Gastrocnemius medialis (tissue), 4 donors: ENCODE results near the gene SUPT3H. TPM values are rescaled to one million over a fixed set of nuclear protein-coding genes. Genes with fewer than 3 reads are reported as not detected.

Source experiments
- ATAC-seq, 2 donors: fragments of 150-250 bp; one replicate each; pipeline ENCODE4 v1.9.1; 2016
- DNase-seq, 2 donors: peaks; one replicate each; pipeline ENCODE4 v3.0.0-alpha.2; 2019
- H3K27ac ChIP-seq, 4 donors: fragments of 200-600 bp; sonication (generic); 1 replicate in 1 of 4; 2 replicates in 3 of 4; pipeline ENCODE4 v1.5.1; 2016 to 2018; ENCODE audit warnings: mild to moderate bottlenecking in 2 of 4, moderate library complexity in 1 of 4
- H3K27me3 ChIP-seq, 3 donors: fragments of 200-600 bp; sonication (generic) in 2 of 3; 1 replicate in 1 of 3; 2 replicates in 2 of 3; pipeline versions ENCODE4 v1.5.1 to v1.6.0; 2016 to 2019; ENCODE audit warnings: mild to moderate bottlenecking in 1 of 3, moderate library complexity in 1 of 3
- H3K36me3 ChIP-seq, 2 donors: fragments of 200-600 bp; sonication (generic) in 1 of 2; one replicate each; pipeline ENCODE4 v1.5.1; 2017 to 2018
- H3K4me1 ChIP-seq, 2 donors: fragments of 200-600 bp; sonication (generic) in 1 of 2; one replicate each; pipeline ENCODE4 v1.5.1; 2016 to 2017; ENCODE audit warnings: mild to moderate bottlenecking in 2 of 2
- H3K4me3 ChIP-seq, 4 donors: fragments of 200-600 bp; sonication (generic) in 3 of 4; 1 replicate in 1 of 4; 2 replicates in 3 of 4; pipeline ENCODE4 v1.5.1; 2016 to 2019; ENCODE audit warnings: mild to moderate bottlenecking in 2 of 4
- H3K9me3 ChIP-seq, 3 donors: fragments of 200-600 bp; sonication (generic) in 2 of 3; 1 replicate in 1 of 3; 2 replicates in 2 of 3; pipeline ENCODE4 v1.5.1; 2016 to 2019
- POLR2A ChIP-seq, 2 donors: fragments of 450-650 bp; IDR thresholded peaks; one replicate each; pipeline ENCODE4 v1.6.1; 2017; ENCODE audit warnings: antibody characterized with exemption in 2 of 2, mild to moderate bottlenecking in 2 of 2, moderate library complexity in 2 of 2
- in situ Hi-C, 4 donors: fragments of 200-750 bp; cut with MboI; loops; one replicate each; pipeline versions ENCODE4 v1.15.0 to v1.8.0; 2017; ENCODE audit warnings: low sequenced_read_pairs in 4 of 4
- intact Hi-C: fragments of 100-400 bp; cut with DNase I; formaldehyde crosslinking; loops from one replicate; pipeline ENCODE4 v1.15.1; 2023; ENCODE audit warnings: low total_unique reads
- total RNA-seq, 4 donors: library from RNA; depleted of rRNA; stranded (reverse); fragments of >200 nt; gene quantifications; one replicate each; pipeline versions ENCODE4 v1.1.0 to v1.2.3, GENCODE V29; 2016
- TF ChIP-seq, protein P1 (sequence below), 5 experiments: fragments of 450-650 bp in 3 of 5; fragments of 200-600 bp in 2 of 5; sonication (generic) in 2 of 5; IDR thresholded peaks in 4 of 5; conservative IDR thresholded peaks in 1 of 5; 1 replicate in 4 of 5; 2 replicates in 1 of 5; pipeline ENCODE4 v1.5.1; 2016 to 2019; ENCODE audit warnings: antibody characterized with exemption in 5 of 5, mild to moderate bottlenecking in 3 of 5, moderate library complexity in 3 of 5

SUPT3H gene
- total RNA-seq, 4 donors from 2014 or later = 1.5 to 9.0 (median 4.2) TPM

DNA sequence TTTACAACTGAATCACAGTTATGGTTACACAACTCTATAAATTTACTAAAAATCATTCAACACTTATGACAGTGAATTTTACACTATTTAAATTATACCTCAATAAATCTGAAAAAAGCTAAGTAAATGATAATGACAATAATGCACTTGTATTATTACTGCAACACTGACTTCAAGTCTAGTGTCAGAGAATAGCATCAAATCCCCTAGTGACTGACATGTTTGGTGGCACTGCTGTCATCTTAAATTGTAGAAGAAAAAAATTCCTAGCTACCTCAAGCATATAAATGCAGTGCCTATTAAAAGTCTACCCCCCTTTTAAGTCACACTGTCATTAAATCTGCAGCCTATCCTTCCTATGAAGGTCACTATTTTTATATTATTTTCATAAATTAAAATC, 239.0 kb downstream of the SUPT3H start:
- peaks cover 0 to under 1% of the 10 kb centered on the region in 2 donors for H3K4me1 ChIP-seq
- no peak overlapping the region for H3K4me3 ChIP-seq
- intact Hi-C loops = no loop called here
- no peak overlapping the region for H3K27ac ChIP-seq
- ATAC-seq (no peak), DNase-seq (no peak)
- H3K27me3 ChIP-seq = no peaks in the 10 kb centered on the region
- in situ Hi-C loops = no loop called here
- no peaks in the 10 kb centered on the region for H3K36me3 ChIP-seq
- no peaks in the 10 kb centered on the region for H3K9me3 ChIP-seq
- TF ChIP-seq POLR2A (IDR thresholded peaks at IDR 0.05) = no peak
- TF ChIP-seq, protein P1, sequence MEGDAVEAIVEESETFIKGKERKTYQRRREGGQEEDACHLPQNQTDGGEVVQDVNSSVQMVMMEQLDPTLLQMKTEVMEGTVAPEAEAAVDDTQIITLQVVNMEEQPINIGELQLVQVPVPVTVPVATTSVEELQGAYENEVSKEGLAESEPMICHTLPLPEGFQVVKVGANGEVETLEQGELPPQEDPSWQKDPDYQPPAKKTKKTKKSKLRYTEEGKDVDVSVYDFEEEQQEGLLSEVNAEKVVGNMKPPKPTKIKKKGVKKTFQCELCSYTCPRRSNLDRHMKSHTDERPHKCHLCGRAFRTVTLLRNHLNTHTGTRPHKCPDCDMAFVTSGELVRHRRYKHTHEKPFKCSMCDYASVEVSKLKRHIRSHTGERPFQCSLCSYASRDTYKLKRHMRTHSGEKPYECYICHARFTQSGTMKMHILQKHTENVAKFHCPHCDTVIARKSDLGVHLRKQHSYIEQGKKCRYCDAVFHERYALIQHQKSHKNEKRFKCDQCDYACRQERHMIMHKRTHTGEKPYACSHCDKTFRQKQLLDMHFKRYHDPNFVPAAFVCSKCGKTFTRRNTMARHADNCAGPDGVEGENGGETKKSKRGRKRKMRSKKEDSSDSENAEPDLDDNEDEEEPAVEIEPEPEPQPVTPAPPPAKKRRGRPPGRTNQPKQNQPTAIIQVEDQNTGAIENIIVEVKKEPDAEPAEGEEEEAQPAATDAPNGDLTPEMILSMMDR (IDR thresholded peaks at IDR 0.05 in 4 of 5, conservative IDR thresholded peaks at IDR 0.05 in 1 of 5) = no peak

DNA sequence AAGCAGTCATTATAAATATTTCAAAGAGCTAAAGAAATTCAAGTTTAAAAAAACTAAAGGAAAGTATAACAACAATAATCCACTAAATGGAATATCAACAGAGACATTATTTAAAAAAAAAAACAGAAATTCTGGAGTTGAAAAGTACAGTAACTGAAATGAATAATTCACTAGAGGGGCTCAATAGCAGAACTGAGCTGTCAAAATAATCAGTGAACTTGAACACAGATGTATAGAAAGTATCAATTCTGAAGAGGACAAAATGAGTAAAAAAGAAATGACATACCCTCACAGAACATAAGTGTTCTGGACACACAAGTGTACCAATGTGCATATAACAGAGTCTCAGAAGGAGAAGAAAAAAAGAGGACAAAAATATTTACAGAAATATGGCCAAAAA, 241.2 kb downstream of the SUPT3H start:
- TF ChIP-seq, protein P1 (IDR thresholded peaks at IDR 0.05 in 4 of 5, conservative IDR thresholded peaks at IDR 0.05 in 1 of 5) = no peak
- no peak for TF ChIP-seq POLR2A (IDR thresholded peaks at IDR 0.05)
- Histone ChIP-seq H3K27me3 (no peaks in the 10 kb centered on the region), H3K4me3 (no peak overlapping the region), H3K9me3 (no peaks in the 10 kb centered on the region), H3K27ac (no peak overlapping the region), H3K36me3 (no peaks in the 10 kb centered on the region), H3K4me1 (peaks cover 11 to 19% of the 10 kb centered on the region in 2 donors)
- ATAC-seq (no peak), DNase-seq (no peak)
- in situ Hi-C loops (no loop called here), intact Hi-C loops (no loop called here)

DNA sequence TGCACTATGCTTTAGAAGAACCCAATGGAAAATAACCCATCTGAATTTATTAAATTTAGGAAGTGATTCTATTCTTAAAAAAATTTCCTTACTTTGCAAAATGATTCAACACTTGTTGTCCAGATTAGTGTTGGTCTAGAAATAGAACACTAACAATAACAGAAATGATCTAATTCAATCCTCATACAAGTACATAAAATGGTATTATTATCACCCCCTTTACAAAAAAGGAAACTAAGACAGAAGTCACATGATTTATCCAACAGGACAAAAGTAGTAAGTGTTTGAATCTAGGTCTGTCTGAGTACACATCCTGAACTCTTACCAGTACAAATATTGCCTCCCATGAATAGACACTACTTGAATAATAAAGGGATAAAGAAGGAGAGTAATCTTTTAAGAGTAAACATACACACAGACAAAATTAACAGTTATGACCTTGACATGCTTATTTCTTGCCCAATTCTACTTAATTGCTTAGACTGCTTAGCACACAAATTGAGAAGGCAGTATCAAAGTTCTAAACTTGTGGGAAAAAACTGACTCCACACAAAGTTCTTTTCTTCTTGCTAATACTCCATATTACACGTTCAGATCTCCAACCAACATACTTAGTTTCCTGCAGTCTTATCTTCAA, 245.0 kb downstream of the SUPT3H start:
- no peaks in the 10 kb centered on the region for H3K36me3 ChIP-seq

DNA sequence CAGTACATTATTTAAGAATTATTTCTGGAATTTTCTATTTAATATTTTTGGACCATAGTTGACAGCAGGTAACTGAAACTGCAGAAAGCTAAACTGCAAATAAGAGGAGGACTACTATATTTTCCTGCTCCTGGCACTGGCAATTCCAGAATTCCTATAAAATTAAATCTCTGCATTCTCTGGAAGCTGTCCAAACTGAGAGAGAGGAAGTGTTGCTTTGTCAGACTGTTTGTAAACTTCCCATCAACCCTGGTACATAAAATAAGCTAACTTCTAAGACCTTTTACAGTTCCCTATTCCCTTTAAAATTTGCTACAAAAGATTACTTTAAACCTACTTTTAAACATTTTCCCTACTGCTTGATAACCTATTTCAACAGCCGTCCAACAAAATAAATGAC, 245.7 kb downstream of the SUPT3H start:
- in situ Hi-C loops = no loop called here
- TF ChIP-seq POLR2A (IDR thresholded peaks at IDR 0.05) = no peak
- TF ChIP-seq, protein P1 (IDR thresholded peaks at IDR 0.05 in 4 of 5, conservative IDR thresholded peaks at IDR 0.05 in 1 of 5) = no peak

More for the DNA sequence above, 245.0 kb downstream of the SUPT3H start:
- no peaks in the 10 kb centered on the region for H3K9me3 ChIP-seq
- no peaks in the 10 kb centered on the region for H3K27me3 ChIP-seq
- no peak overlapping the region for H3K27ac ChIP-seq
- DNase-seq = no peak
- H3K4me3 ChIP-seq = no peak overlapping the region
- in situ Hi-C loops (no loop called here), intact Hi-C loops (no loop called here)
- TF ChIP-seq, protein P1 (IDR thresholded peaks at IDR 0.05 in 4 of 5, conservative IDR thresholded peaks at IDR 0.05 in 1 of 5) = no peak
- TF ChIP-seq POLR2A (IDR thresholded peaks at IDR 0.05) = no peak
- no peak for ATAC-seq
- peaks cover 11 to 19% of the 10 kb centered on the region in 2 donors for H3K4me1 ChIP-seq

DNA sequence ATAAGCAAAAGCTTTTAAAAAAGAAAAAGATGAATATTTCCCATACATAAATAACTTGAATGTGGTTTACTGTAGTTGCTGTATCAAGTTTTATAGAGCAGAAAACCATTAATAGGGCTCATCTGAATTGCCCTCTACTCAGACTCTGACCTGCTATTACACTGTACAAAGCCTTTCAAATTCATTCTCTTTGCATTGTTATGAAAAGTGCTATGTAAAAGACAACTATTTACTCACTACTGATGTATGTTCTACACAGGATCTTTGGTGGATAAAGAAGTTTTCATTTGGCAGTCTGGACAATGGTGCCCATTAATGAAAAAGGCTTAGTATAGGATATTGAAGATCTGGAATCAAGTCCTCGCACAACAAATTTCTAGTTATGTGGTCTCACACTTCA, 248.7 kb downstream of the SUPT3H start:
- intact Hi-C loops (no loop called here), in situ Hi-C loops (no loop called here)
- no peaks in the 10 kb centered on the region for H3K9me3 ChIP-seq
- no peak overlapping the region for H3K27ac ChIP-seq
- peaks cover 11 to 19% of the 10 kb centered on the region in 2 donors for H3K4me1 ChIP-seq
- DNase-seq = no peak
- H3K4me3 ChIP-seq = no peak overlapping the region
- no peaks in the 10 kb centered on the region for H3K36me3 ChIP-seq
- H3K27me3 ChIP-seq = no peaks in the 10 kb centered on the region
- no peak for TF ChIP-seq POLR2A (IDR thresholded peaks at IDR 0.05)
- TF ChIP-seq, protein P1 (IDR thresholded peaks at IDR 0.05 in 4 of 5, conservative IDR thresholded peaks at IDR 0.05 in 1 of 5) = no peak
- ATAC-seq = no peak

More for the DNA sequence above, 245.7 kb downstream of the SUPT3H start:
- no peak overlapping the region for H3K4me3 ChIP-seq
- H3K4me1 ChIP-seq = peaks cover 11 to 19% of the 10 kb centered on the region in 2 donors
- H3K36me3 ChIP-seq = no peaks in the 10 kb centered on the region
- intact Hi-C loops = no loop called here
- H3K27me3 ChIP-seq = no peaks in the 10 kb centered on the region
- no peak for DNase-seq
- no peaks in the 10 kb centered on the region for H3K9me3 ChIP-seq
- ATAC-seq = no peak
- no peak overlapping the region for H3K27ac ChIP-seq
